Sigmoid colon (tissue), 7 donors: ENCODE data around the gene IL17RD. TPM values are rescaled to one million over a fixed set of nuclear protein-coding genes. Genes with fewer than 3 reads are reported as not detected.

ENCODE experiments used
- DNase-seq: peaks from one replicate; pipeline ENCODE4 v3.0.0-alpha.2; 2019
- H3K27ac ChIP-seq, 4 donors: fragments of 200-600 bp; sonication (generic); one replicate each; pipeline ENCODE4 v1.5.1; 2016 to 2019; ENCODE audit warnings: mild to moderate bottlenecking in 1 of 4
- H3K27me3 ChIP-seq, 3 donors: fragments of 200-600 bp; sonication (generic); one replicate each; pipeline ENCODE4 v1.5.1; 2019; ENCODE audit warnings: mild to moderate bottlenecking in 1 of 3
- H3K36me3 ChIP-seq, 4 donors: fragments of 200-600 bp; sonication (generic); one replicate each; pipeline ENCODE4 v1.5.1; 2016 to 2019
- H3K4me1 ChIP-seq, 4 donors: fragments of 200-600 bp; sonication (generic); one replicate each; pipeline ENCODE4 v1.5.1; 2017 to 2019
- H3K4me3 ChIP-seq, 4 donors: fragments of 200-600 bp; sonication (generic); one replicate each; pipeline ENCODE4 v1.5.1; 2017 to 2019; ENCODE audit warnings: mild to moderate bottlenecking in 2 of 4, moderate library complexity in 1 of 4
- H3K9me3 ChIP-seq, 4 donors: fragments of 200-600 bp in 3 of 4; sonication (generic) in 3 of 4; one replicate each; pipeline versions ENCODE4 v1.5.1 to v1.6.1; 2013 to 2019
- EP300 ChIP-seq, 4 donors: sonication (generic); formaldehyde crosslinking; IDR thresholded peaks; one replicate each; pipeline ENCODE4 v1.6.1; 2017; ENCODE audit warnings: antibody characterized with exemption in 4 of 4
- POLR2A ChIP-seq, 2 donors: fragments of 450-650 bp; IDR thresholded peaks; one replicate each; pipeline ENCODE4 v1.6.1; 2016; ENCODE audit warnings: antibody characterized with exemption in 2 of 2, mild to moderate bottlenecking in 2 of 2, moderate library complexity in 2 of 2
- POLR2AphosphoS5 ChIP-seq, 4 donors: sonication (generic); formaldehyde crosslinking; IDR thresholded peaks; one replicate each; pipeline ENCODE4 v1.6.1; 2017; ENCODE audit warnings: antibody characterized with exemption in 4 of 4
- WGBS, 2 donors: extraction: QIAGEN DNeasy Blood & Tissue Kit; methylation state at CpG; one replicate each; pipeline ENCODE4 v1.1.7; 2013; 5-methylcytosine and 5-hydroxymethylcytosine counted together
- intact Hi-C: fragments of 100-400 bp; cut with DNase I; formaldehyde crosslinking; loops from one replicate; pipeline ENCODE4 v1.15.1; 2023
- polyA plus RNA-seq, 3 donors: library from polyadenylated mRNA; stranded (reverse); fragments of 200-250 nt; gene quantifications; one replicate each; pipeline ENCODE4 v1.2.3, GENCODE V29; 2013
- total RNA-seq, 4 donors: library from RNA; depleted of rRNA; stranded (reverse); fragments of >200 nt; gene quantifications; one replicate each; pipeline ENCODE4 v1.1.0, GENCODE V29; 2016
- TF ChIP-seq, protein P1 (sequence below), 4 experiments: fragments of 450-650 bp in 3 of 4; fragments of 200-600 bp in 1 of 4; IDR thresholded peaks; one replicate each; pipeline ENCODE4 v1.5.1; 2016 to 2019; ENCODE audit warnings: antibody characterized with exemption in 4 of 4, mild to moderate bottlenecking in 3 of 4, moderate library complexity in 2 of 4
- donor health status: healthy with polysubstance abuse.
- donor health status: Bipolar disorder and iron deficiency.
- donor health status: healthy.

IL17RD gene
- total and polyA plus RNA-seq, 7 donors, result under 0.01 to 46.8 (median 16.8) TPM

DNA sequence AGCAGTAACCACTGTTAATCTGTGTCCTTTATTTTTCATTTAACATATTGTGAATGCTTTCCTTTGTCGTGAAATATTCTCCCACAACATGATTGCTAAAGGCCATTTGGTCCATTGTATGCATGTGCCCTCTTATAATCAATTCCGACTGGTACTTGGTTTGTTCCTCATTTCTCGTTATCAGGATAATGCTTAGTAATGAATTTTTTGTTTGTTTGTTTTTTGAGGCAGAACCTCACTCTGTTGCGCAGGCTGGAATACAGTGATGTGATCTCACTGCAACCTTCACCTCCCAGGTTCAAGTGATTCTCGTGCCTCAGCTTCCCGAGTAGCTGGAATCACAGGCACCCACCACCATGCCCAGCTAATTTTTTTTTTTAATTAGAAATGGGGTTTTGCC is 82.7 kb downstream of the IL17RD start:
- DNase-seq, result no peak
- Histone ChIP-seq H3K4me3 (no peak overlapping the region), H3K36me3 (no peaks in the 10 kb centered on the region), H3K27me3 (no peaks in the 10 kb centered on the region), H3K9me3 (no peaks in the 10 kb centered on the region), H3K27ac (no peak overlapping the region), H3K4me1 (peaks cover 0 to 17% (median 7%) of the 10 kb centered on the region in 4 donors)
- TF ChIP-seq POLR2A (IDR thresholded peaks at IDR 0.05) (no peak), POLR2AphosphoS5 (IDR thresholded peaks at IDR 0.05) (no peak), EP300 (IDR thresholded peaks at IDR 0.05) (no peak)
- TF ChIP-seq, protein P1, sequence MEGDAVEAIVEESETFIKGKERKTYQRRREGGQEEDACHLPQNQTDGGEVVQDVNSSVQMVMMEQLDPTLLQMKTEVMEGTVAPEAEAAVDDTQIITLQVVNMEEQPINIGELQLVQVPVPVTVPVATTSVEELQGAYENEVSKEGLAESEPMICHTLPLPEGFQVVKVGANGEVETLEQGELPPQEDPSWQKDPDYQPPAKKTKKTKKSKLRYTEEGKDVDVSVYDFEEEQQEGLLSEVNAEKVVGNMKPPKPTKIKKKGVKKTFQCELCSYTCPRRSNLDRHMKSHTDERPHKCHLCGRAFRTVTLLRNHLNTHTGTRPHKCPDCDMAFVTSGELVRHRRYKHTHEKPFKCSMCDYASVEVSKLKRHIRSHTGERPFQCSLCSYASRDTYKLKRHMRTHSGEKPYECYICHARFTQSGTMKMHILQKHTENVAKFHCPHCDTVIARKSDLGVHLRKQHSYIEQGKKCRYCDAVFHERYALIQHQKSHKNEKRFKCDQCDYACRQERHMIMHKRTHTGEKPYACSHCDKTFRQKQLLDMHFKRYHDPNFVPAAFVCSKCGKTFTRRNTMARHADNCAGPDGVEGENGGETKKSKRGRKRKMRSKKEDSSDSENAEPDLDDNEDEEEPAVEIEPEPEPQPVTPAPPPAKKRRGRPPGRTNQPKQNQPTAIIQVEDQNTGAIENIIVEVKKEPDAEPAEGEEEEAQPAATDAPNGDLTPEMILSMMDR (IDR thresholded peaks at IDR 0.05), result no peak
- intact Hi-C loops, result no loop called here
- 92 to 94% methylated on average over 6 of the region's 6 CpGs for WGBS, 2 donors

DNA sequence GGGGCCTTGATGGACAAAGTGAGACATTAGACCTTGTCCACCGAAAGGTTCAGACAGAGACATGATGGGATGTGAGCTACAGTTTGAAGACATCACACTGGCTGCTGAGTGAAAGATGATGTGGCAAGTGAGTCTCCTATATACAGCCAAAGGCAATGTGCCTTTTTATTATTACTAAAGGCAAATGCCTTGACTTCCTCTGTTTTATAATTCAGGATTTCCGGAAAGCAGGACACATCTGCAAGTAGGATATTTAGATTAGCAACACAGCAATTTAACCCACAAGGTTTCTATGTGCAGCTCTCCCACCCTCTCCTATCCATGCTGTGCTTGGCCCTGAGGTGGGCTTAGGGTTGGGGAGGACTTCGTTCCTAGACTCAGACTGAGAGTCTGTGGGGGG is 84.0 kb downstream of the IL17RD start:
- TF ChIP-seq, protein P1 (IDR thresholded peaks at IDR 0.05), result no peak
- TF ChIP-seq POLR2AphosphoS5 (IDR thresholded peaks at IDR 0.05) (no peak), POLR2A (IDR thresholded peaks at IDR 0.05) (no peak), EP300 (IDR thresholded peaks at IDR 0.05) (no peak)
- intact Hi-C loops, result no loop called here
- H3K9me3 ChIP-seq, result no peaks in the 10 kb centered on the region
- H3K4me1 ChIP-seq, result peaks cover 0 to 20% (median 14%) of the 10 kb centered on the region in 4 donors
- no peak overlapping the region for H3K4me3 ChIP-seq
- no peaks in the 10 kb centered on the region for H3K36me3 ChIP-seq
- H3K27ac ChIP-seq, result no peak overlapping the region
- no peaks in the 10 kb centered on the region for H3K27me3 ChIP-seq
- DNase-seq, result no peak
- 56 to 81% methylated on average over 3 of the region's 3 CpGs for WGBS, 2 donors

DNA sequence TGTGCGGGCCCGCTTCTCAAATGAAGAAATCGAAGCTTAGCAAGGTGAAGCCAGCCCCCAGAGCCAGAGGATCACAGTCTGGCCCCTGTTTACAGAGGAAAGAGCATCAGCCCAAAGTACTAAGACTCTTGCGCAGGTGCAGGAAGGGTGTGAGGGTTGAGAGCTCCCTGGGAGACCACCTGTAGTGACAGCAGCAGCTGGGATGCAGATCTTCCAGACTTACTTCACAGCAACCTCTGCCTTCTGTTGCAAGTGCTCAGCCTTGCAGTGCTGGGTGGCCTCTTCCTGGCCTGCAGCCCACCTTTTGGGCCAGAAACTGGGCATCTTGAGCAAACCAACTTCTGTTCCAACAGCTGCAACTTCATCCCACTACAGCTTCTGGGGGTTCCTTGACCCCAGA is 85.0 kb downstream of the IL17RD start:
- WGBS, 2 donors, result 94 to 96% methylated on average over 4 of the region's 4 CpGs
- intact Hi-C loops, result no loop called here
- H3K4me3 ChIP-seq, result no peak overlapping the region

DNA sequence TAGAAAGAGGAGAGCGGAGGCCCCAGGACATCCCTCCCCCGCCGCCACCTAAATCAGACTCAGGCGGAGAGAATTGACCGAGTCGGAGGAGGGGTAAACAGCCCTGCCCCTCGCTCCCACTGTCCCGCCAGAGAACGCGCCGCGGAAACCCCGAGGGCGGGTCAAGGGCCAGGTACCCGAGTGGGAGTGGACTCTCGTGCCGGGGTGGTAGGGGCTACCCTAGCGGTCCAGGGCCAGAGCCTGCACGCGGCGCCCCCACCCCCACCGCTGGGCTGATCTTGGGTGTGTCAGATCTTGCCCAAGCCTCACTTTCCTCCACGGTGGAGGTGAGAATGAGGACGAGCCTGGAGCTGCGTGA is 85.7 kb downstream of the IL17RD start:
- Histone ChIP-seq H3K4me1 (peaks cover 0 to 23% (median 14%) of the 10 kb centered on the region in 4 donors), H3K27ac (peak overlapping the region in 3 of 4 donors; percentile 83 to 93 (median 83)), H3K4me3 (peak overlapping the region; percentile 65 to 99 (median 88)), H3K36me3 (no peaks in the 10 kb centered on the region), H3K27me3 (no peaks in the 10 kb centered on the region), H3K9me3 (no peaks in the 10 kb centered on the region)
- TF ChIP-seq POLR2A (IDR thresholded peaks at IDR 0.05) (no peak), POLR2AphosphoS5 (IDR thresholded peaks at IDR 0.05) (no peak)
- TF ChIP-seq, protein P1 (IDR thresholded peaks at IDR 0.05), result no peak
- intact Hi-C loops, result loop anchor here (2.0 kb wide), 2 partner anchors 71 to 85 kb away; no protein-coding TSS in a partner anchor
- DNase-seq, result no peak
- 3 to 17% methylated on average over 25 of the region's 25 CpGs for WGBS, 2 donors

More for the DNA sequence above, 85.0 kb downstream of the IL17RD start:
- Histone ChIP-seq H3K4me1 (peaks cover 0 to 23% (median 14%) of the 10 kb centered on the region in 4 donors), H3K27ac (peak overlapping the region in 1 of 4 donors; percentile 83), H3K27me3 (no peaks in the 10 kb centered on the region), H3K36me3 (no peaks in the 10 kb centered on the region), H3K9me3 (no peaks in the 10 kb centered on the region)
- DNase-seq, result no peak
- no peak for TF ChIP-seq POLR2AphosphoS5 (IDR thresholded peaks at IDR 0.05)
- no peak for TF ChIP-seq EP300 (IDR thresholded peaks at IDR 0.05)
- TF ChIP-seq POLR2A (IDR thresholded peaks at IDR 0.05), result no peak
- TF ChIP-seq, protein P1 (IDR thresholded peaks at IDR 0.05), result no peak
